Left lung (tissue), 10 donors: Measurements from ENCODE around the gene LGALS9C. TPM values are rescaled to one million over a fixed set of nuclear protein-coding genes. Genes with fewer than 3 reads are reported as not detected.
A peak's percentile ranks its signal among the peaks of the same experiment; 100 is the strongest.
"Not testable (repeated sequence)": the region's sequence is repeated elsewhere in the genome, so short reads cannot be mapped to it uniquely, and the experiment has no call there.

Source experiments
- ATAC-seq: fragments of 200-7000 bp; cut with Tn5 transposase; one replicate; pipeline ENCODE4 v1.9.1; 2020; ENCODE audit warnings: moderate library complexity
- DNase-seq, 4 donors: peaks; one replicate each; pipeline ENCODE4 v3.0.0-alpha.2; 2013 to 2020
- H3K27ac ChIP-seq, 2 donors: fragments of 200-600 bp; sonication (generic) in 1 of 2; one replicate each; pipeline versions ENCODE4 v1.5.0 to v1.8.0; 2020 to 2021
- H3K27me3 ChIP-seq, 2 donors: fragments of 200-600 bp; sonication (generic) in 1 of 2; one replicate each; pipeline versions ENCODE4 v1.5.0 to v1.8.0; 2020 to 2021
- H3K36me3 ChIP-seq, 2 donors: fragments of 200-600 bp; sonication (generic) in 1 of 2; one replicate each; pipeline versions ENCODE4 v1.5.0 to v1.8.0; 2020 to 2021
- H3K4me1 ChIP-seq, 2 donors: fragments of 200-600 bp; one replicate each; pipeline ENCODE4 v1.8.0; 2021
- H3K4me3 ChIP-seq, 2 donors: fragments of 200-600 bp; sonication (generic) in 1 of 2; one replicate each; pipeline versions ENCODE4 v1.5.0 to v1.8.0; 2020 to 2021; ENCODE audit warnings: mild to moderate bottlenecking in 1 of 2
- H3K9me3 ChIP-seq, 2 donors: fragments of 200-600 bp; sonication (generic) in 1 of 2; one replicate each; pipeline versions ENCODE4 v1.5.0 to v1.8.0; 2020 to 2021
- intact Hi-C, 2 donors: fragments of 100-400 bp; cut with DNase I; formaldehyde crosslinking; loops; one replicate each; pipeline versions ENCODE4 v1.11.2 to v1.14.2; 2022
- polyA plus RNA-seq, 6 donors: library from polyadenylated mRNA; unstranded; fragments of 120-200 nt; gene quantifications; one replicate each; pipeline ENCODE4 v1.2.1, GENCODE V29; 2013; ENCODE audit not compliant: insufficient read length in 6 of 6
- total RNA-seq, 2 donors: library from RNA; stranded (reverse); fragmentation: NEBNext Ultra II Directional; extraction: Animal tissue kit (Norgen Biotek cat#: 25700); gene quantifications; one replicate each; pipeline ENCODE4 v1.2.1, GENCODE V29; 2021
- donor health status: DM: no; HTN: yes; CAD: no.
- donor health status: DM: no; HTN: no; CAD: no.

Gene LGALS9C
- total and polyA plus RNA-seq, 8 donors: 0.13 to 0.45 (median 0.17) TPM; not detected in 5

GRCh38 chr17:18488622-18489021 lies 12.0 kb downstream of the LGALS9C start:
- H3K27ac ChIP-seq, H3K36me3 ChIP-seq, H3K27me3 ChIP-seq, DNase-seq, H3K4me1 ChIP-seq, intact Hi-C loops, ATAC-seq, H3K9me3 ChIP-seq, H3K4me3 ChIP-seq: not testable (repeated sequence)

- DNase-seq, H3K4me3 ChIP-seq, H3K27ac ChIP-seq, H3K4me1 ChIP-seq, H3K36me3 ChIP-seq, ATAC-seq, H3K27me3 ChIP-seq, H3K9me3 ChIP-seq, intact Hi-C loops: not testable (repeated sequence)
Measured at GRCh38 chr17:18490016-18490415, 13.4 kb downstream of the LGALS9C start.

DNA sequence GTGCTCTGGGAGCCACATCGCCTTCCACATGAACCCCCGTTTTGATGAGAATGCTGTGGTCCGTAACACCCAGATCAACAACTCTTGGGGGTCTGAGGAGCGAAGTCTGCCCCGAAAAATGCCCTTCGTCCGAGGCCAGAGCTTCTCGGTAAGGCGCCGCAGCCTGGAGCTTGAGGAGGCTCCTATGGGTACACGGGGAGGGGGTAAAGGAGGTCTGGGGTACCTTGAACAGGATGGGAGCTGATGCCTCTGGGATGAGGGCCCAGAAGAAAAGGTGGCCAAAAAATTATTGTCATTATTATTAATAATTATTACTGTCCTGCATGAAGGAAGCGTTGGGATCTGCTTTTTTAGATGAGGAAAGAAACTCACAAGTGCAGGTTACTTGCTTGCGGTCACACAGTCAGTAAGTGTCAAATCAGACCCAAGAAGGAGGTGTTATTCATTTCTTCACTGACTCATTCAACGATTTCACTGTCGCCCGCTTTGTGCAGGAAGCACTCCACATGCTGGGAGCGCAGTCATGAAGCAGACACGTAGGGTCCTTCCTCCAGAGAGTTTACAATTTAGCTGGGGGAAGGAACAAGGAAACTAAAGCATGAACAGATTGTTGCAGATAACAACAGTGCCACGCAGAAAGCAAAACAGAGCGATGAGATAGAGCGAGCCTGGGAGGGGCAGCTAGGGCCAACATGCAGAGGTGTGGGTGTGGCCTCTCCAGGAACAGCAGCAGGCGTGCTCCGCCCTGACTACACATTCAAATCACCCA lies 16.3 kb downstream of the LGALS9C start:
- ATAC-seq (peak; percentile 65), DNase-seq (peak in 1 of 4 donors; percentile 0)

DNA sequence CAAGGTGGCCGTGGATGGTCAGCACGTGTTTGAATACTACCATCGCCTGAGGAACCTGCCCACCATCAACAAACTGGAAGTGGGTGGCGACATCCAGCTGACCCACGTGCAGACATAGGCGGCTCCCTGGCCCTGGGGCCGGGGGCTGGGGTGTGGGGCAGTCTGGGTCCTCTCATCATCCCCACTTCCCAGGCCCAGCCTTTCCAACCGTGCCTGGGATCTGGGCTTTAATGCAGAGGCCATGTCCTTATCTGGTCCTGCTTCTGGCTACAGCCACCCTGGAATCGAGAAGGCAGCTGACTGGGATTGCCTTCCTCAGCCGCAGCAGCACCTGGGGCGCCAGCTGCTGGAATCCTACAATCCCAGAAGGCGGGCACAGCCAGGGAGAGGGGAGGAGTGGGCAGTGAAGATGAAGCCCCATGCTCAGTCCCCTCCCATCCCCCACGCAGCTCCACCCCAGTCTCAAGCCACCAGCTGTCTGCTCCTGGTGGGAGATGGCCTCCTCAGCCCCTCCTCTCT lies 17.7 kb downstream of the LGALS9C start:
- intact Hi-C loops: not testable (repeated sequence)

More for the DNA sequence above, 16.3 kb downstream of the LGALS9C start:
- H3K27me3 ChIP-seq, H3K27ac ChIP-seq, H3K36me3 ChIP-seq, H3K4me3 ChIP-seq, H3K4me1 ChIP-seq, intact Hi-C loops, H3K9me3 ChIP-seq: not testable (repeated sequence)

DNA sequence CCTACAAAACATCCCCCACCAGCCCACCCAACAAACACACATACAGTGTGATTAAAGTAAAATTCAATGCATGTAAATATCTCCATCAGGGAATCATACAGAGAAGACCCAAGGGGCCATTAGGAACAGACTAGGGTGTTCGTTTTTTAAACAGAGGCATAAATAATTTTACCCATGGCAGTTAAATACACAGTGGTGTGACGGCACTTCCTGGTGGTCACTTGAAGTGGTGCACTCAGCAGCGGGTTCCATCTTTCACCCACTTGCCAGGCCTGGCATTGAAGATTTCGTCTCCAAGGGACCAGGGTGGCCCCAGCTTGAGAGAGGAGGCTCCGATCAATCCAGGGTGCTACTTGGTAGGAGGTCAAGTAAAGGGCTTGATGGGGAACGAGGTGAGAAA lies 20.5 kb downstream of the LGALS9C start:
- H3K4me1 ChIP-seq, H3K36me3 ChIP-seq, H3K27me3 ChIP-seq, H3K4me3 ChIP-seq, ATAC-seq, H3K9me3 ChIP-seq, DNase-seq, intact Hi-C loops, H3K27ac ChIP-seq: not testable (repeated sequence)

More for the DNA sequence above, 17.7 kb downstream of the LGALS9C start:
- H3K27me3 ChIP-seq, H3K36me3 ChIP-seq, H3K9me3 ChIP-seq, H3K27ac ChIP-seq, H3K4me1 ChIP-seq, ATAC-seq, DNase-seq, H3K4me3 ChIP-seq: not testable (repeated sequence)

DNA sequence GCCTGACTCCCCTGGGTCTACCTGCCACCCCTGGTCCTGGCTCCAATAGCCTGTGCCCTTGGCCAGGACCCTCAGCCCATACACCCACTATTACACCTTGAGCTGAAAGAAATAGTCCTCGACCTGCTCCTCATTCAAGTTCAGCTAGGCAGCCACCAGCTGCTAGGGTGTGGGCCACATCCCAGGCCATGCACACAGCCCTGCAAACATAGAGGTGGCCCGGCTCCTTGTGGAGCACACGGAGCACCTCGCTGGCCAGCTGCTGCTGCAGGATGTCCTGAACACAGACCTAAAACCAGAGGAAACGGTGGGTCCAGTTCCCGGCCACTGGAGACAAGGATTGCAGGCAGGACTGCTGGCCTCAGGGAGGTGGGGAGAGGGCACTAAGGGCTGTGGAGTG lies 22.5 kb downstream of the LGALS9C start:
- ATAC-seq, intact Hi-C loops: not testable (repeated sequence)

GRCh38 chr17:18499756-18500155 lies 23.2 kb downstream of the LGALS9C start:
- H3K27ac ChIP-seq, H3K4me1 ChIP-seq, H3K27me3 ChIP-seq, H3K36me3 ChIP-seq, DNase-seq, intact Hi-C loops, H3K4me3 ChIP-seq, ATAC-seq, H3K9me3 ChIP-seq: not testable (repeated sequence)

More for the DNA sequence above, 22.5 kb downstream of the LGALS9C start:
- not testable (repeated sequence) for H3K27me3 ChIP-seq, H3K9me3 ChIP-seq, H3K4me3 ChIP-seq, H3K36me3 ChIP-seq, H3K27ac ChIP-seq, H3K4me1 ChIP-seq, DNase-seq

DNA sequence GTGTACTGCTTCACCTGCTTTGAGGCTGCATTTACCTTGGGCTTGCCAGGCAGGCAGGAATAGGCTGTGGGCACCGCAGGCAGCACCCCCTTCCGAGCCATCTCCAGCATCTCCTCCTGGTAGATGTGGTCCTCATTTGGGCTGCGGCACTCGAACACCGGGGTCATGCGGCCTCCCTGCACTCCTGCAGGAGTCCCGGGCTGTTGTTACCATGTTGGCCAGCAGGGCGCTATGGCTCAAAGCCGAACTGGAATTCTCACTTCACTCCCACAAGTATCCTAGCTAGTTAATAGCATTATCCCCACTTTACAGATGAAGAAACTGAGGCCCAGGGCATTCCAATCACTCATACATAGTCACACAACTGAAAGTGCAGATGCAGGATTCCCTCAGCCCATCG lies 23.7 kb downstream of the LGALS9C start:
- H3K4me3 ChIP-seq, ATAC-seq, intact Hi-C loops, H3K9me3 ChIP-seq, H3K36me3 ChIP-seq, H3K4me1 ChIP-seq, DNase-seq, H3K27me3 ChIP-seq, H3K27ac ChIP-seq: not testable (repeated sequence)

- ATAC-seq, DNase-seq, intact Hi-C loops: not testable (repeated sequence)
Measured at GRCh38 chr17:18500816-18501215, 24.2 kb downstream of the LGALS9C start.

GRCh38 chr17:18503221-18503620 lies 26.6 kb downstream of the LGALS9C start:
- ATAC-seq, H3K27me3 ChIP-seq, intact Hi-C loops, DNase-seq, H3K36me3 ChIP-seq, H3K4me1 ChIP-seq, H3K27ac ChIP-seq, H3K9me3 ChIP-seq, H3K4me3 ChIP-seq: not testable (repeated sequence)

More at GRCh38 chr17:18500816-18501215, 24.2 kb downstream of the LGALS9C start:
- not testable (repeated sequence) for H3K27ac ChIP-seq, H3K9me3 ChIP-seq, H3K27me3 ChIP-seq, H3K4me3 ChIP-seq, H3K36me3 ChIP-seq, H3K4me1 ChIP-seq

GRCh38 chr17:18507729-18508128 lies 31.1 kb downstream of the LGALS9C start:
- intact Hi-C loops, H3K4me3 ChIP-seq, DNase-seq, H3K9me3 ChIP-seq, H3K4me1 ChIP-seq, H3K27me3 ChIP-seq, ATAC-seq, H3K36me3 ChIP-seq, H3K27ac ChIP-seq: not testable (repeated sequence)

- H3K27ac ChIP-seq, H3K4me1 ChIP-seq, ATAC-seq, DNase-seq, H3K9me3 ChIP-seq, H3K4me3 ChIP-seq, H3K27me3 ChIP-seq, intact Hi-C loops, H3K36me3 ChIP-seq: not testable (repeated sequence)
Measured at GRCh38 chr17:18508667-18509066, 32.1 kb downstream of the LGALS9C start.

- DNase-seq, ATAC-seq, intact Hi-C loops, H3K4me3 ChIP-seq, H3K36me3 ChIP-seq, H3K27me3 ChIP-seq, H3K4me1 ChIP-seq, H3K9me3 ChIP-seq, H3K27ac ChIP-seq: not testable (repeated sequence)
Measured at GRCh38 chr17:18521100-18521499, 44.5 kb downstream of the LGALS9C start.

- H3K27ac ChIP-seq, H3K36me3 ChIP-seq, intact Hi-C loops, H3K4me3 ChIP-seq, DNase-seq, H3K27me3 ChIP-seq, ATAC-seq, H3K9me3 ChIP-seq, H3K4me1 ChIP-seq: not testable (repeated sequence)
Measured at GRCh38 chr17:18525015-18525414, 48.4 kb downstream of the LGALS9C start.
